PC-9 (cell line): Measurements from ENCODE around the gene GRIP1.

Experiments
- CTCF ChIP-seq: fragments of 200-600 bp; sonication (generic); conservative IDR thresholded peaks from 2 replicates; pipeline ENCODE4 v1.6.1; 2017; ENCODE audit warnings: mixed run types, antibody characterized with exemption, mild to moderate bottlenecking, moderate library complexity
- EZH2 ChIP-seq: fragments of 200-600 bp; sonication (generic); IDR thresholded peaks from 2 replicates; pipeline ENCODE4 v1.8.0; 2017; ENCODE audit warnings: antibody characterized with exemption, low read depth

DNA sequence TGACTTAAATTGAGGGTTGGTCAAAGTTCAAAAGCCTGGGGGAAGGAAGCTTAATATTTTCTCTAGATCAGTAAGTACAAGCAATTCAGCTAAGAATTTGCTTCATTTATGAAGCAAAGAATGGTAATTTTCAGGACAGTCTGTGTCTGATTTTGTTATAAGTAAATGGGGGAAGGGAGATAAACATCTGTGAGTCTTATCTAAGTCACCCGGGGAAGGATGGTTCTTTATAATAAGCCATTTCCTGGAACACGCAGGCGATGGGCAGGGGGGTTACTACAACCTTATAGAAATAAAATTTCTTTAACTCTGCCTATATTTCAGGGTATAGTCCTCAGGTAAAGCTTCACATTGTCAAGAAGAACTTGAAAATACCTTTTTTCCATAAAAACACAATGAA is 333.7 kb downstream of the GRIP1 start:
- TF ChIP-seq CTCF (no peak), EZH2 (no peak)
